NB4 (cell line): ENCODE results near the gene MRPL17.

Experiments
- CTCF ChIP-seq: IDR thresholded peaks from one replicate; pipeline ENCODE4 v1.5.1; 2012; ENCODE audit warnings: low read depth, low read length
- POLR2A ChIP-seq: IDR thresholded peaks from 2 replicates; pipeline ENCODE4 v1.6.1; 2011; ENCODE audit warnings: mild to moderate bottlenecking; ENCODE audit not compliant: insufficient read length; ENCODE audit errors: extremely low read depth

- TF ChIP-seq CTCF (no peak), POLR2A (no peak)
Observed at GRCh38 chr11:6658647-6659046, 24.5 kb downstream of the MRPL17 start.
